Left ventricle myocardium superior (tissue), 1 donor: ENCODE data around the gene RTF2. TPM values are rescaled to one million over a fixed set of nuclear protein-coding genes. Genes with fewer than 3 reads are reported as not detected.

ENCODE experiments used
- ATAC-seq: fragments of 200-7000 bp; cut with Tn5 transposase; one replicate; pipeline ENCODE4 v1.9.1; 2020; ENCODE audit warnings: mild to moderate bottlenecking, moderate library complexity
- DNase-seq: peaks from one replicate; pipeline ENCODE4 v3.0.0-alpha.2; 2020
- intact Hi-C: fragments of 100-400 bp; cut with micrococcal nuclease; formaldehyde crosslinking; loops from one replicate; pipeline ENCODE4 v1.11.0; 2022
- total RNA-seq: library from RNA; stranded (reverse); fragmentation: NEBNext Ultra II Directional; extraction: Animal tissue kit (Norgen Biotek cat#: 25700); gene quantifications from one replicate; pipeline ENCODE4 v1.2.1, GENCODE V29; 2021
- donor health status: DM: no; HTN: yes; CAD: no; lungs with severe emphysema.

The RTF2 gene
- total RNA-seq, 1 donor from 2014 or later = 82.4 TPM

DNA sequence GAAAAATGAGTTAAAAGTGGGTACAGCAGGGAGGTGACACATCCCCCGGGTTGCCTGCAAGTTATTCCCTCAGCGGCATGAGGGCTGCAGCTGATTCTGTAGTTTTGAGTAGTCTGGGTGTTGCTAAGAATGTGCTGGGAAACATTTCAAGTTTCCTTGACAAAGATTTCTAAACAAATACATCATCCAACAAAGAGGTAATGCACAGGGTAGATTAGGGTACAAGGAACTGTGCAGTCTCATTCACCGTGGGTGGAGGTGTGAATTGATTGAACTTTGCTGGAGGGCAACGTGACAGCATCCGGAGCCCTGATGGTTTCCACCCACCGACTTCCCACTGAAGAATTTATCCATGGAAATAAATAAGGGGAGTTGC lies 34.6 kb upstream of the RTF2 start:
- intact Hi-C loops = no loop called here
- peak; percentile 48 for ATAC-seq
- no peak for DNase-seq

DNA sequence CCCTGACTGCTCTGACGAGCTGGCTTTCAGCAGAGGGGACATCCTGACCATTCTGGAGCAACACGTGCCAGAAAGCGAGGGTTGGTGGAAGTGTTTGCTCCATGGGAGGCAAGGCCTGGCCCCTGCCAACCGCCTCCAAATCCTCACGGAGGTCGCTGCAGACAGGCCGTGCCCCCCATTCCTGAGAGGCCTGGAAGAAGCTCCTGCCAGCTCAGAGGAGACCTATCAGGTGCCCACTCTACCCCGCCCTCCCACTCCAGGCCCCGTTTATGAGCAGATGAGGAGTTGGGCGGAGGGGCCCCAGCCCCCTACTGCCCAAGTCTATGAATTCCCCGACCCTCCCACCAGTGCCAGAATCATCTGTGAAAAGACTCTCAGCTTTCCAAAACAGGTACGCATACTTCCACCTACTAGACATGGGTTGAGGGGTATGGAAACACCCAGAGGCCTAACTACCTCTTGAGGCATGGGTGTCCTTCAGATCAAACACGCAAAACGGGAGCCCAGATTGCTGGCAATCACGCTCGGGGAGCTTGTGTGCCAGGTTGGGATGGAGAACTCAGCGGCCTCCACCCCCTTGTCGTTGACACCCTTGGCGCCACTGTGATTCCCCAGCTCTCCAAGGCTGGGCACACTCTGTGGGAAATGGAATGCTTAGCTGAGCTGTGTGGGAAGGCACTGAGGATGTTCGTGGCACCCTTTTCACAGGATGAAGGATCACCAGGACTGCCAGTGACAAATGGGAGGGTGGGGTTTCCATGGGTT lies 31.0 kb upstream of the RTF2 start:
- intact Hi-C loops = no loop called here
- ATAC-seq = no peak
- no peak for DNase-seq

DNA sequence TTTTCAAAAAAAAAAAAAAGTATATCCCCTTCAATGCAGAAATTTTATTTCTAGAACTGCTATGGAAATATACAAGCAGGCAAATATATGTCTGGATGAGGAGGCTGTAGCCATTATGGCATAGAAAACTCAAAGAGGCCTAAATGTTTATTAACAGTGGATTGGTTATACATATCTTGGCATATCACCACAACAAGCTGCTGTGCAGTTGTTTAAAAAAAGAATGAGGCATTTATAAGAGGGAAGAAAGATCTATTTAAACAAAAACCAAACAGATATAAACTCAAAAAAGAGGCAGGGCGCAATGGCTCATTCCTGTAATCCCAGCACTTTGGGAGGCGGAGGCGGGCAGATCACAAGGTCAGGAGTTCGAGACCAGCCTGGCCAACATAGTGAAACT lies 30.1 kb upstream of the RTF2 start:
- intact Hi-C loops = no loop called here
- DNase-seq (no peak), ATAC-seq (no peak)

DNA sequence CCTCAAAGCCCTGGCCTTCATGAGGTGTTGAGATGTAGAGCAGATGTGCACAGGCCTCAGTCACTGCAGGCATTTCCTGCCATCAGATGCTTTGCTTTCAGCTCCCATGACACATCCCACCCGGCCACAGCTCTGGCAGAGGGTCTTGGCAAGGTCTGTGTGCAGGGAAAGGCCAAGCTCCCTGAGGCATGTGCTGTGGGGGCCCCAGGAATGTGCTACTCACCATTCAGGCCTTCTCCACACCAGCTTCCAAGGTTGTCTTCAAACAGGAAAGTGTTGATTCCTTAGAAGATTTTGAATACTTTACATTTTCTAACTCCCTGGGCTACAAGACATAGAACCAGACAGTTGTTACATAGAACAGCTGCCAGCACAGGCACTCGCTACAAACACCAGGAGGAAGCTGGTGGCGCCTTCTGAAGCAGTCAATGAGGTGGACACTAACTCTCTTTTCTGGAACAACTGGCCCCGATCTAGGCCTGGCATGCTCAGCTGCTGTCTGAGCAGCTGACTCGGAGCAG lies 28.6 kb upstream of the RTF2 start:
- intact Hi-C loops = no loop called here
- ATAC-seq (peak; percentile 92), DNase-seq (peak; percentile 82)

DNA sequence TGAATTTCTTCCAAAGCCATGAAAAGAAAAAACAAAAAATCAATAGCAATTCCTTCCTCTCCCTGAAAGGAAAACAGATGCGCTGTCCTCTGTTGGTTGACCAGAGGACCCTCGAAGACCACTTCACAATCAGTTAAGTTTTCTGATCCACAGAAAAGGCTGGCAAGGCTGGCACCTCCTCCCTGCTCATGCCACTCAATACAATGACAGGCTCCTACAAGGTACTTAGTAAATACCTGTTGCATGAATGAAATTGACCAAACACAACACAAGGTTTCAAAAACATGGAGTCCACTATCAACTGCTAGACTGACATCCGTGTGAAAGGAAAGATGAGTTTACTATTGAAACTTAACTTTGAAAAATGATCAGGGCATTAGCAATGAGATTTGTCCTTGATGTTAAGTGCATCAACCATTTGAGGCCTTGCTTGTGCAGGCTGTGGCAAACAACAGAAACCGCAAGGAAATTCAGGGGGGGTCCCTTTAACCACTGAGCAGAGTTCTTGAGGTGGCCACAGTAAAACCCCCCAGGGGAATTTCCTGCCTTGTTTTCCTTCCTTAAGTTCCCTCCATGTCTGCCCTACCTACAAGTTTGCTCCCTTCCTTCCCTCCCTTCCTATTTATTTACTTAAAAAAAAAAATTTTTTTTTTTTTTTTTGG lies 27.9 kb upstream of the RTF2 start:
- intact Hi-C loops = no loop called here
- no peak for DNase-seq
- ATAC-seq = no peak

DNA sequence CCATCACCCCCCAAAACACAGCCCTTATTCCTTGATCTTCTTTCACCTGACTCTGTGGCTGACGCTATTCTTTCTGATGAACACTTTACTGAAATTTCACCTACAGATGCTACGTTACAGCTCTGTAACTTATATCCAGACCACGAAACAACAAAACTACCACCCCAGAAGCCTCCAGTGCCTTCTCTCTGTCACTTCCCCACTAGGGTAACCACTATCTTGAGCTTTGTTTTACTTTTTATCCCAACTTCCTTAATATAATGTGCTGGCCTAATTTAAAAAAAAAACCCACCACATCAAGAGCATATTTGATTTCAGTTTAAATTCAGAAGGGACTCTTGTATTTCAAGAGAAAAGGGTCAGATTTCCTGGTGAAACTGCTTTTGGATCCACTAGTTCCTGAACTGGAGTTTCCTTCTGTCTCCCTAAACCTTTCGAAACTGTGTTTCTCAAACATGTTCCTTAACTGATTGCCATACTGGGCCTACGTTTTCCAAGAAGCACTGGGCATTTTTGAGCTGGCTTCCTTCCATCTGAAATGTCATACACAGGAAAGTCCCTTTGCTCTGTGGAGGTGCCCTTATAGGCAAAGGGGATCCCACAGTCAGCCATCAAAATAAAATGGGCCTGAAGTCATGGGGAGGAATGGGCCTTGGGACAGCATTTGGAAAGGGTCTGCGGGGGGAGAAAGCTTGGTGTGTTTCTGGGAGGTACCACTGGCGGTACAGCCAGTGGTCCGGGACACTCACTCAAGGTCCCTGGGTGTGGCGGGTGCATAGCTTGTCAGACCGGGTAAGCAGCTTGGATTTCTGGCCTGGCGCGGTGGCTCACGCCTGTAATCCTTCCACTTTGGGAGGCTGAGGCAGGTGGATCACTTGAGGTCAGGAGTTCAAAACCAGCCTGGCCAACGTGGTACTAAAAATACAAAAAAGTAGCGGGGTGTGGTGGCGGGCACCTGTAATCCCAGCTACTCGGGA lies 25.8 kb upstream of the RTF2 start:
- intact Hi-C loops = no loop called here
- ATAC-seq = no peak

DNA sequence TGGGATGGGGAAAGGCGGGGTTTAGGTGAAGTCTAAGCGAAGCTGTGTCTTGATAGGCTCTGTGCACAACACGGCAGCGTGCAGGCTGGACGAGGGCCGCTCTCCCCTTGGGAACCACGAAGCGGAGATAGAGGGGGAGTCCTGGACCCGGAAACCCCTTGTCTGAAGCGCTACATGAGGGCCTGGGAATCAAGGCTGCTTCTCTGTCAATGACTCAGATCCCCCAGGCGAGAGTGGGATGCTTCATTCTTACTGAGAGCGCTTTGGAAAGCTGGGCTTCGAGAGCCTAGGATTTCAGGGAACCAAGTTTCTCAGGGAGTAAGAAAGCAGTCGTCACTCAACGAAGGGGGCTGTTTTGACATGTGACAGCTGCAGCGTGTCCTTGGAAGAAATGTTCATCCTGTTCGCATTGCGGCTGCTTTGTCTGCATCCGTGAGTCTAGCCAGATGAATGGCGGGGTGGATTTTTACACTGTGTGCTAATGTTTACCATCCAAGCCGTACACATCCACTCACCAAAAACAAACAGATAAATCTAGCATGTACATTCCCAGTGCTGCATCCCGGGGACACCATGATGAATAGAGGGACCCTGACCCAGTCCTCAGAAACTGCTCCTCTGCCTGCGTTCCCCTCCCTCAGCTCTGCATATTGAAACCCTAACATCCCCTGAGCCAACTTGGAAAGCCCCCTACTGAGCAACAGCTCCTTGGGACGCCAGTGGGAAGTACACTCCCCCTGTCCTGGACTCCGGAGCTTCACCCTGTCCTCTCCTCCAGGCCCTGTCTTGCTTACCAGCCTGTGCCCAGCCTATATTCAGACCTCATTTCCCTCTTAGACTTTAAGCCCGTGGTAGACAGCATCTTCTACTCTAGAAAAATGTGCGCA lies 24.5 kb upstream of the RTF2 start:
- DNase-seq = peak; percentile 63
- peak; percentile 70 for ATAC-seq
- intact Hi-C loops = no loop called here

More for the DNA sequence above, 25.8 kb upstream of the RTF2 start:
- no peak for DNase-seq

DNA sequence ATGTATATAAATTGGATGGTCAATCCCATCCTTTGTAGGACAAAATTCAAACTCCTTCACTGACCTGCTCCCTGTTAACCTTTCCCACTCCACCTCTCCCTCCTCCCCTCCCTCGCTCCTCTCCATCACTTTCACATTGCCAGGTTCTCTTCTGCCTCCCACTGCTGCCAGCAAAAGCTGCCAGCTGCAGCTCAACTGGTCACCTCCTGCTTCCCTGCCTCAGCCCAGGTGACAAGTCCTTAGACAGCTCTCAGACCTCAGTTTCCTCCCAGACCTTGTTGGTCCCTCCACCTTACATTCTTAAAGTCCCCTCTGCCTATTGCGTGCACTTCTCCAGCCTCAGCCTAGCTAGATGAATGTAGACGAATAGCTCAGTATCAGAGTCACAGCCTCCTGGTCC lies 23.3 kb upstream of the RTF2 start:
- intact Hi-C loops = no loop called here
- DNase-seq = no peak
- no peak for ATAC-seq

DNA sequence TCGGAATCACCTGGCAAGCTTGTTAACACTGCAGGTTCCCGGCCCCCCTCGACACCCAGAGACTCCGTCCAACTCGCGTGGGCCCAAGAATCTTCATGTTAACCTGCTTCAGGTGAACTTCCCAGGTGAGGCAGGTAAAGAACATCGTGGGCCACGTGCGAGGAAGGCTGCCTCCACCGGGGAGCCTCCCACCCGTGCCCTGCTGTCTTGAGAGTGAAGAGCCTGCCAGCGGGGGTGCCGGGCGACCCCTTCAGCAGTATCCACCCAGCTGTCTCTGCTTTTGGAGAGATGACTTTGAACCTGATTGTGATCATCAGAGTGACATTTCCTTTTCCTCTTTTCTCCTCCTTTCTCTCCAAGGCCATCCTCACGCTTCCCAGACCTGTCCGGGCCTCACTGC lies 22.9 kb upstream of the RTF2 start:
- DNase-seq = no peak

DNA sequence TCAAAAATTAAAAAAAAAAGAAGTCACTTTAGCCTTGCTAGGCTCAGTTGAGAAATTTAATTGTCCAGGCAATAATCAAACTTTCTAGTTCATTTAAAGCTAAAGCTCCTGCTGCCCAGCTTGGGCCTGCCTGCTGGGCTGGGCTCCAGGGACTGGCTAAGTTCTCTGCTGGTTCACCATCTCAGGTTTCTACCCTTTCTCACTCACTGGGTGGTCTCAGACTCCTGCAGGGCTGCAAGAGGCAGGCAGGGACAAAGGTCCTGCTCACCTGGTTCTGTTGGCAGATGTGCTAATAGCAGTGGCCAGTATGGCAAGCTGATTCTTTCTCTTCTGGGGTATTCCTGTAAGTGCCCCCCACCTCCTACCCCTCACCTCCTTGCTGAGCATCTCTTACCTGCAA lies 21.2 kb upstream of the RTF2 start:
- DNase-seq = no peak
- intact Hi-C loops = no loop called here
- no peak for ATAC-seq

More for the DNA sequence above, 22.9 kb upstream of the RTF2 start:
- intact Hi-C loops = no loop called here
- no peak for ATAC-seq

DNA sequence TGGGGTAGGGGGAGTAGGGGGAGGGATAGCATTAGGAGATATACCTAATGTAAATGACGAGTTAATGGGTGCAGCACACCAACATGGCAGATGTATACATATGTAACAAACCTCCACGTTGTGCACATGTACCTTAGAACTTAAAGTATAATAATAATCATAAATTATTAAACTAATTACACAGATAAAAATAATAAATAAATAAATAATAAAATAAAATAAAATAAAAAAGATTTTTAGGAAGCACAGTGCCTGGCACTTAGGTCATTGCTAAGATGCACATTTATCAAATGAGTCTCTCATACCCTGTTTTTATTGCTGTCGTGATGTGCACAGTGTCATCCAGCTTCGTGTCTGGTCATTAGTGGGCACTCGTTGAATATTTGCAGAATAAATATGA lies 19.0 kb upstream of the RTF2 start:
- intact Hi-C loops = no loop called here
- ATAC-seq (no peak), DNase-seq (no peak)

DNA sequence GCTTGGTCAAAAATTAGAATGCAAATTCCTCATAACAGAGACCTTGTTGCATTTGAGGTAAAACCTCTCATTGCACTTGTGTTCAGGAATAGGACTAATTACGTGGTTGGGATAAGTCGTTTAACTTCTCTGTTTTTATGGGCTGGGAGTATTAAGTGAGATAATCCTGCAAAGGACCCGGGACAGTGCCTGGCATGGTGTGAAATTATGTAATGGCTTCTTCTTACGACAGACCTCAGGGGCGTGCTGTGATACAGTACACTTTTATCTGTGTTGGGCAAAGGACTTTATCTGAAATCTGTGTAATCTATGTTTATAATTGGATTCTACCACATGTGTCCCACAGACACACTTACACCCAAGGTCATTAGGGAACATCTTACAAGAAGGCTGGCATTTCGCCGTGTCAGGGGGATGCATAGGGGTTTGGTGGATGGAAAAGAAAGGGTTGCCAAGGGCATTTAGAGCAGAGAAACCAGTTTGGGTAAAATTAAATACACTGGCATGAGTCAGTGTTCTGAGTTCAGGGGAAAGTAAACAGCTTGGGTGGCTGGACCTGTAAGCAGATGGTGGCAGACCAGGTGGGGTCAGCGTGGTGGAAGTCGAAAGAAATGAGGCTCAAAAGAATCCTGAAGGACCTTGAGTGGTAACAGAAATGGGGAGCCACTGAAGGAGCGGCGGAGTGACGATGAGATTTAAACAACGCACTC lies 17.2 kb upstream of the RTF2 start:
- ATAC-seq (no peak), DNase-seq (no peak)
- intact Hi-C loops = no loop called here

DNA sequence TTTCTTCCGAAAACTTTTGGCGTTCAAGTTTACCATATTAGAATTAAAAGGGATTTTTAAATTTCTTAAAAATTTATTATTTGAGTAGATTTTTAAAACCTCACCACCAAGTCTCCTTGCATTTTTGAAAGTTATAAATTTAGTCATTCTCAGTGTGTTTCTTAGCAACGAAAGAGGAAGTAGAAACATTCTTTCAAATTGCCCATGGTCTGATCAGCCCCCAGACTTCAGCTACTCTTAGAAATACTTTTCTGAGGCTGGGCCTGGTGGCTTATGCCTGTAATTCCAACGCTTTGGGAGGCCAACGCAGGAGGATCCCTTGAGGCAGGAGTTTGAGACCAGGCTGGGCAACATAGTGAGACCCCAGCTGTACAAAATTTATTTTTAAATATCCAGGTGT lies 15.1 kb upstream of the RTF2 start:
- DNase-seq = no peak
- no peak for ATAC-seq
- intact Hi-C loops = no loop called here

DNA sequence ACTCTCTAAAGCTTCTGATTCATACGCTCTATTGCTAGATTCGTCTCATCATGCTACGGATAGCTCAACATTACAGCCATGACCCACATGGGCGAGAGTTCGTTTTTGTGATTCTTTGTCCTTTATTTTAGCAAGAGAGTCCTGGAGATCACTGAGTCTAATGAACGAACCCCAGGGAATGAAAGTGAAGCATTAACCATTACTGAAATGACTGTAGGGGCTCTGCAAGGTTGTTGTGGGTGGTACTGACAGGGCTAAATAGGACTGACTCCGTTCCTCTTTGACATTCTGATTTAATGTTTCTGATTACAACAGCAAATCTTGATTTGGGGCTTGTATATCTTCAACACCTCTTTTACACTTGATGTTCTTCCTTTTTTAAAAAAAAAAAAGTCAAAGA lies 13.7 kb upstream of the RTF2 start:
- intact Hi-C loops = no loop called here
- no peak for DNase-seq
- ATAC-seq = no peak

DNA sequence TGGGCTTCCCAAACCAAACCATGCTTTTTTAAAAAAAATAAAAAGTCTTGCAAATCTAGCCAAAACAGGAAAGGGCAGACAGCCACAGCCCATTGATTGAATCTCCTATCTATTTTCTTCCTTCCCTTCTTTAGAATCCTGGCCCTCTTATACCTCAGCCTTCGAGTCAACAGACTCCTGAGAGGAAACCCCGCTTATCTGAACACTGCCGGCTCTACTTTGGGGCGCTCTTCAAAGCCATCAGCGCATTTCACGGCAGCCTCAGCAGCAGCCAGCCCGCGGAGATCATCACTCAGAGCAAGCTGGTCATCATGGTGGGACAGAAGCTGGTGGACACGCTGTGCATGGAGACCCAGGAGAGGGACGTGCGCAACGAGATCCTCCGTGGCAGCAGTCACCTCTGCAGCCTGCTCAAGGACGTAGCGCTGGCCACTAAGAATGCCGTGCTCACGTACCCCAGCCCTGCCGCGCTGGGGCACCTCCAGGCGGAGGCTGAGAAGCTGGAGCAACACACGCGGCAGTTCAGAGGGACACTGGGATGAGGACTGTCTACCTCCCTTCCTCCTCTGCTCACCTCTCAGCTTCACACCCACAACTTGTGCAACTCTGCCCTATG lies 10.1 kb upstream of the RTF2 start:
- intact Hi-C loops = no loop called here
- DNase-seq = no peak
- ATAC-seq = no peak

DNA sequence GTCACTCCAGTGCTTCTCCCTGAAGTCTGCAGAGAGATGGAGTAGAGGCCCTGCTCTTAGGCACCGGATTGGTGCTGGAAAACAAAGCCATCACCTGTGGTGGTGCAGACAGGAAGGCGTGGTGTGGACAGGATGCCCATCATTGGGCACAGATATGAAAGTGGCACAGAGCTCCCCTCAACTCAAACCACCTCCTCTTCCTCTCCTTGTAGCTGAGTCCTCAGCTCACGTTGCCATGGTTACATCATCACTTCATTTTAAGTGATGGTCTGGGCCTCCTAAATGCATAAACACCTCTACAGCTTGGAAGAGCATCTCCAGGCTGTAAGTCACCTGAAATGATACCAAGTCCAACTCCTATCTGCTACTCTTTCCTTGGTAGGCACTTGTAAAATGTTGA lies 8.0 kb upstream of the RTF2 start:
- intact Hi-C loops = no loop called here
- ATAC-seq (no peak), DNase-seq (no peak)

DNA sequence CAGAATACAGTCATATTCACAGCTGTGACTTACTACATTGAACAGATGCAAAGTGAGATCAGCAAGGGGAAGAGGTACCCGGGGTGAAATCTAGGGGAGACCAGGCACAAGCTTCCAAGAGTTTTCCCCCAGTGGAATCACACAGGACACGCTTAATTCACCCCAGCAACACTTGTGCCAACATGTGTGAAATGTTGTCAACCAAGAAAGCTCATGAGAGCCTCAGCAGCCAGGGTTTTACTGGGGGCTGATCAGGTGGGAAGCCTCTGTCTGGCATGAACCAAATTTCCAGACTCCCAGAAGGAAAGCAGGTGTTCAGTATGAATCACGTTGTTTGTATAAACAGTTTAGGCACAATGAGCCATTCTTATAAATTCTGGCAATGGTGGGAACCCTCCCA lies 6.9 kb upstream of the RTF2 start:
- DNase-seq (no peak), ATAC-seq (no peak)
- intact Hi-C loops = no loop called here

DNA sequence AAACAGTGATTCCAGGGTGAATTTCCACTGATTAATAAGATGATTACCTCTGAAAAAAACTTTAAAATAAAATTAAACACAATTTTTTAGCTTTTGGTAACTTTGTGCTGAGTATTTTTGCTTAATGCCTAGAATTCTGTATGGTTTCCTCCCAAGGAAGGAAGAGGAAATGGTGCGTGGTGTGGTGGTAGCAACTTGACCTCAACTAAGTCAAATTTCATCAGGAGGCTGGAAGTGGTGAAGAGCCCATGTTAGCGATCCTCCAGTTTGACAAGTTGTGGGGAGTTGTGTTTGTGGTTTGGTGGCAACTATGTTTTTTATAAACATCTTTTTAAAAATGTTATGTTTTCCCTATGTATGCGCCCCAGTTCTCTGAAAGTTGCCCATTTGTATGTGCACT lies 5.0 kb upstream of the RTF2 start:
- intact Hi-C loops = no loop called here
- ATAC-seq = no peak
- DNase-seq = no peak
